Measurements from ENCODE around the gene ZDHHC7. TPM values are rescaled to one million over a fixed set of nuclear protein-coding genes. Genes with fewer than 3 reads are reported as not detected.

ZDHHC7 gene
- total and polyA plus RNA-seq, 2 of the 8 experiments (the other 6 are each of a cell fraction or from before 2014, with no cell fraction given): 40.5 to 56.3 TPM

DNA sequence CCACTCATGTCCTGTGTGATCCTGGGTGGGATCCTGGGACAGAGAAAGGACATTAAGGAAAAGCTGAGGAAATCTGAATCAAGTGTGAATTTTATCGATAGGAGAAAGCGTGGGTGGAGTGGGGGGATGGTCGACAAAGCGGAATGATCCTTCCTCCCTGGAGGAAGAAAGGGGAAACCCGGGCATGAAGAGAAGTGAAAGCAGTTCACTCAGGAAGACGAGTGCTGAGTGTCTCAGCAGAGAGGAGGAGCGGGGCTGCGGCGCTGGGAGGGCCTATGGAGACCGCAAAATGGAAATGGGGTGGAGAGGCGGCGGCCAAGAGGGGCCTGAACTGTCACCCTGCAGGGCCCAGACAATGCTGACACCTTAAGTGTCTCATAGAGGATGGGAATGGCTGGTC is 8.7 kb downstream of the ZDHHC7 start:
- Histone ChIP-seq H2BK120ac (replicated peaks; ENCODE audit: low read depth, low read length) (no peak overlapping the region), H3K36me3 (ENCODE audit: control insufficient read depth in 2 of 4, insufficient read depth in 4 of 4, low read length in 3 of 4) (no peaks in the 10 kb centered on the region), H3K4me2 (ENCODE audit: insufficient read depth in 1 of 2, low read depth in 2 of 2, low read length in 2 of 2) (peak overlapping the region in 1 of 2 experiments; percentile 3; a peak in 1 of 4 replicates), H2BK5ac (ENCODE audit: low read depth, low read length) (no peak overlapping the region), H2AK5ac (ENCODE audit: low read depth, low read length) (peak overlapping the region; percentile 82; the same call in 1 of the 2 replicates), H3K4me1 (replicated peaks in 1 of 4; ENCODE audit: control insufficient read depth in 3 of 4, insufficient read depth in 4 of 4, low read length in 3 of 4) (peaks cover 0 to 17% (median 5%) of the 10 kb centered on the region in 4 experiments; a peak in 6 of 7 replicates), H3K79me1 (ENCODE audit: low read depth, low read length) (peaks cover 20% of the 10 kb centered on the region), H3K18ac (ENCODE audit: extremely low read depth, low read length) (no peak overlapping the region; the same call in 1 of the 2 replicates), H3K4ac (replicated peaks; ENCODE audit: insufficient read length, low read depth, low read length) (no peak overlapping the region), H2AFZ (ENCODE audit: low read length) (no peak overlapping the region), H3K23me2 (ENCODE audit: low read depth, low read length) (no peaks in the 10 kb centered on the region), H3K79me2 (ENCODE audit: control insufficient read depth in 1 of 2, insufficient read depth in 2 of 2, low read length in 2 of 2) (peaks cover 3 to 78% of the 10 kb centered on the region in 2 experiments; a peak in 3 of 4 replicates), H3K27ac (ENCODE audit: low read depth, low read length) (no peak overlapping the region; the same call in 1 of the 2 replicates), H2BK12ac (ENCODE audit: low read depth, low read length) (no peak overlapping the region), H2BK15ac (ENCODE audit: low read length) (no peak overlapping the region), H3K9ac (replicated peaks in 1 of 4; ENCODE audit: extremely low read depth in 1 of 4, low read depth in 3 of 4, low read length in 3 of 4) (no peak overlapping the region), H3K27me3 (replicated peaks in 1 of 4; ENCODE audit: control insufficient read depth in 3 of 4, extremely low read depth in 1 of 4, insufficient read depth in 3 of 4, low read length in 3 of 4) (no peaks in the 10 kb centered on the region), H3K56ac (replicated peaks; ENCODE audit: insufficient read length, low read depth, low read length) (no peak overlapping the region), H4K20me1 (replicated peaks in 1 of 2; ENCODE audit: control insufficient read depth in 1 of 2, insufficient read depth in 2 of 2, low read length in 2 of 2) (peaks cover 9 to 26% of the 10 kb centered on the region in 2 experiments), H4K5ac (ENCODE audit: insufficient read length, low read depth, low read length) (no peak overlapping the region), H4K8ac (ENCODE audit: extremely low read depth, insufficient read depth, low read length) (no peak overlapping the region), H3K14ac (ENCODE audit: insufficient read length) (no peak overlapping the region), H4K91ac (replicated peaks; ENCODE audit: insufficient read length, low read length) (no peak overlapping the region), H3K4me3 (ENCODE audit: extremely low read depth in 1 of 4, insufficient read depth in 2 of 4, low read depth in 3 of 4, low read length in 4 of 4) (no peak overlapping the region), H3K23ac (ENCODE audit: insufficient read length) (no peak overlapping the region), H2BK20ac (ENCODE audit: low read length) (no peak overlapping the region), H3K9me3 (ENCODE audit: insufficient read depth in 2 of 2, low read depth in 1 of 2, low read length in 1 of 2) (no peaks in the 10 kb centered on the region)
- FAIRE-seq (no peak), DNase-seq (ENCODE audit: low read depth in 1 of 2, low spot score in 2 of 2) (no peak)
- ChIA-PET CTCF (ENCODE audit: partially characterized antibody) (interaction anchor here (1.6 kb wide), 1 partner anchor 32 kb away, joined by 3 read pairs; no protein-coding TSS in a partner anchor), POLR2A (ENCODE audit: partially characterized antibody) (no interaction called here)
- TF ChIP-seq SIRT6 (IDR thresholded peaks at IDR 0.05; ENCODE audit: low read length) (no peak), CHD2 (IDR thresholded peaks at IDR 0.05; ENCODE audit: low read length) (no peak), MAFK (IDR thresholded peaks at IDR 0.05; ENCODE audit: low read depth, low read length) (no peak), SAP30 (IDR thresholded peaks at IDR 0.05; ENCODE audit: insufficient read depth, insufficient replicate concordance, low read length) (no peak), CREB1 (IDR thresholded peaks at IDR 0.05) (no peak)
- 85 to 100% methylated on average over 3 to 12 of the region's 12 CpGs for WGBS, 2 experiments (ENCODE audit: extremely low coverage in 1 of 2, insufficient coverage in 1 of 2, insufficient read length in 1 of 2, insufficient replicate concordance in 2 of 2, low coverage in 1 of 2, low lambda C conversion rate in 2 of 2, missing lambda C conversion rate in 1 of 2)

All from H1 (cell line).